Measurements from ENCODE around the gene HOXD8. TPM values are rescaled to one million over a fixed set of nuclear protein-coding genes. Genes with fewer than 3 reads are reported as not detected.

HOXD8 gene
- total and polyA plus RNA-seq, 9 of the 15 experiments (the other 6 are each of a cell fraction or from before 2014, with no cell fraction given): 0.04 to 0.15 TPM; not detected in 7

DNA sequence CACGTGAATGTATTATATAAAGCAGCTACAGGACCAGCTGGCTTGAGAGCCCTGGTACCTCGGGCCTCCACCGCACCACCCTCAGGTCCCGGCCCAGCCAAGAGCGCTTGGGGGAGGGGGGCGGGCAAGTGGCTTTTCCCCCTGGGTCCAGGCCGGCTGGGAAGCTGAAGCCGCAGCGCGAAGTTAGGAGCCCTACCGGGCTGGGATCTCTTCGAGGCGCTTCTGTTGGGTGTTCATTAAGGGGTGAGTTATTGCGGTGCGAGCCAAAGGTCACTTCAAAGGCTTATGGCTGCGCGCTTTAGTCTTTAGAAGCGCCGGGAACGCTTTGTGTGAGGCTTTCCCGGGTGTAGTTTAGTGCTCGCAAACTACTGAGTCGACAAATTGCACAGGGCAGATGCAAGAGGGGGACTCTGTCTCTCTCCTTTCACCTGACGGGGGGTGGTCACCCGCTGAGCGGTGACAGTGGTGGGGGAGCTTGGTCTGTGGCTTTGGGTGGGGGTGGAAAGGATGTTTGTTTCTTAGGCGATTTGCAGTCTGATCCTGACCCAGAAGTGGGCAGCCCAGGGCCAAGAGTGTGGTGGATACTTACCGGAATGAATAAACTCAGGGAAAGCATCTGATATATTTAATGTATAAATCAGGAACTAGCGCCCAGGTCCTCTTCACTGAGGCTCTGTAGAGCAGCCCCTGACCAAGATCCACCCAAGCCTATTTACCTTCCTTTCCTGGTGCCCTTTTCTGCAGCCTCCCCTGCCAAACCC is 33.6 kb downstream of the HOXD8 start:
- 3% methylated on average over 25 of the region's 29 CpGs for WGBS (ENCODE audit: insufficient coverage, low coverage, missing lambda C conversion rate)
- FAIRE-seq: no peak
- Histone ChIP-seq H3K9ac (ENCODE audit: insufficient read depth in 1 of 2, low read depth in 2 of 2, low read length in 2 of 2) (no peak overlapping the region), H4K20me1 (replicated peaks; ENCODE audit: control insufficient read depth, insufficient read depth, low read length) (peaks cover 8% of the 10 kb centered on the region), H2AFZ (ENCODE audit: low read depth, low read length) (no peak overlapping the region), H3K4me2 (ENCODE audit: insufficient read depth, low read length) (no peak overlapping the region), H3K4me1 (replicated peaks in 1 of 2; ENCODE audit: control insufficient read depth in 2 of 2, insufficient read depth in 2 of 2, low read length in 2 of 2) (peaks cover 0 to 25% of the 10 kb centered on the region in 2 experiments; a peak in 3 of 5 replicates), H3K9me1 (ENCODE audit: control insufficient read depth, insufficient read depth, low read length) (no peaks in the 10 kb centered on the region), H3K27ac (ENCODE audit: extremely low read depth, low read depth, low read length) (no peak overlapping the region), H3K36me3 (ENCODE audit: control insufficient read depth, insufficient read depth, low read length) (no peaks in the 10 kb centered on the region), H3K79me2 (ENCODE audit: control insufficient read depth, insufficient read depth, low read length) (no peaks in the 10 kb centered on the region), H3K27me3 (ENCODE audit: control insufficient read depth in 2 of 2, insufficient read depth in 2 of 2, low read length in 2 of 2) (peaks cover 70 to 71% of the 10 kb centered on the region in 2 experiments), H3K4me3 (no peak overlapping the region), H3K9me3 (replicated peaks; ENCODE audit: control insufficient read depth, insufficient read depth, low read depth, low read length) (no peaks in the 10 kb centered on the region)
- POLR2A ChIA-PET: interaction anchor here (1.0 kb wide), 3 partner anchors 11 to 652 kb away, joined by 3 read pairs; no protein-coding TSS in a partner anchor
- intact Hi-C loops (cut with micrococcal nuclease) (no loop called here), in situ Hi-C loops (cut with MboI) (no loop called here)
- CTCF ChIA-PET (ENCODE audit: low intra/inter-chr PET ratio): no interaction called here
- DNase-seq (ENCODE audit: extremely low read depth in 1 of 4, low spot score in 3 of 4): no peak
- no peak for ATAC-seq
- no TSS peak for BruUV-seq (replicated peaks)
- TF ChIP-seq TCF3 (CRISPR knock-in tag; IDR thresholded peaks at IDR 0.05) (no peak), RUNX1 (IDR thresholded peaks at IDR 0.05; ENCODE audit: low read depth) (no peak), PHTF2 (CRISPR knock-in tag; IDR thresholded peaks at IDR 0.05) (no peak), ZBTB17 (CRISPR knock-in tag; IDR thresholded peaks at IDR 0.05) (no peak), CBX1 (IDR thresholded peaks at IDR 0.05; ENCODE audit: low read depth) (no peak), CTBP1 (IDR thresholded peaks at IDR 0.05; ENCODE audit: borderline replicate concordance) (no peak), ZNF699 (CRISPR knock-in tag; IDR thresholded peaks at IDR 0.05; ENCODE audit: insufficient replicate concordance) (no peak), LARP7 (IDR thresholded peaks at IDR 0.05) (no peak), CEBPB (tag; IDR thresholded peaks at IDR 0.05) (no peak), ZNF146 (CRISPR knock-in tag; IDR thresholded peaks at IDR 0.05; ENCODE audit: unreplicated experiment) (no peak), SIN3A (IDR thresholded peaks at IDR 0.05; ENCODE audit: borderline replicate concordance in 2 of 2, control insufficient read depth in 1 of 2, low read depth in 2 of 2, low read length in 2 of 2) (no peak), ZNF143 (CRISPR knock-in tag; IDR thresholded peaks at IDR 0.05) (no peak)
- TF ChIP-seq, protein P1, sequence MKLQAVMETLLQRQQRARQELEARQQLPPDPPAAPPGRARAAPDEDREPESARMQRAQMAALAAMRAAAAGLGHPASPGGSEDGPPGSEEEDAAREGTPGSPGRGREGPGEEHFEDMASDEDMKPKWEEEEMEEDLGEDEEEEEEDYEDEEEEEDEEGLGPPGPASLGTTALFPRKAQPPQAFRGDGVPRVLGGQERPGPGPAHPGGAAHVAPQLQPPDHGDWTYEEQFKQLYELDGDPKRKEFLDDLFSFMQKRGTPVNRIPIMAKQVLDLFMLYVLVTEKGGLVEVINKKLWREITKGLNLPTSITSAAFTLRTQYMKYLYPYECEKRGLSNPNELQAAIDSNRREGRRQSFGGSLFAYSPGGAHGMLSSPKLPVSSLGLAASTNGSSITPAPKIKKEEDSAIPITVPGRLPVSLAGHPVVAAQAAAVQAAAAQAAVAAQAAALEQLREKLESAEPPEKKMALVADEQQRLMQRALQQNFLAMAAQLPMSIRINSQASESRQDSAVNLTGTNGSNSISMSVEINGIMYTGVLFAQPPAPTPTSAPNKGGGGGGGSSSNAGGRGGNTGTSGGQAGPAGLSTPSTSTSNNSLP (IDR thresholded peaks at IDR 0.05; ENCODE audit: borderline replicate concordance, low read depth, low read length): no peak
- TF ChIP-seq, protein P2, sequence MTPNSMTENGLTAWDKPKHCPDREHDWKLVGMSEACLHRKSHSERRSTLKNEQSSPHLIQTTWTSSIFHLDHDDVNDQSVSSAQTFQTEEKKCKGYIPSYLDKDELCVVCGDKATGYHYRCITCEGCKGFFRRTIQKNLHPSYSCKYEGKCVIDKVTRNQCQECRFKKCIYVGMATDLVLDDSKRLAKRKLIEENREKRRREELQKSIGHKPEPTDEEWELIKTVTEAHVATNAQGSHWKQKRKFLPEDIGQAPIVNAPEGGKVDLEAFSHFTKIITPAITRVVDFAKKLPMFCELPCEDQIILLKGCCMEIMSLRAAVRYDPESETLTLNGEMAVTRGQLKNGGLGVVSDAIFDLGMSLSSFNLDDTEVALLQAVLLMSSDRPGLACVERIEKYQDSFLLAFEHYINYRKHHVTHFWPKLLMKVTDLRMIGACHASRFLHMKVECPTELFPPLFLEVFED (CRISPR knock-in tag; conservative IDR thresholded peaks at IDR 0.05): no peak
- TF ChIP-seq, protein P3, sequence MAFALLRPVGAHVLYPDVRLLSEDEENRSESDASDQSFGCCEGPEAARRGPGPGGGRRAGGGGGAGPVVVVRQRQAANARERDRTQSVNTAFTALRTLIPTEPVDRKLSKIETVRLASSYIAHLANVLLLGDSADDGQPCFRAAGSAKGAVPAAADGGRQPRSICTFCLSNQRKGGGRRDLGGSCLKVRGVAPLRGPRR (CRISPR knock-in tag; IDR thresholded peaks at IDR 0.05): no peak
- TF ChIP-seq, protein P4, sequence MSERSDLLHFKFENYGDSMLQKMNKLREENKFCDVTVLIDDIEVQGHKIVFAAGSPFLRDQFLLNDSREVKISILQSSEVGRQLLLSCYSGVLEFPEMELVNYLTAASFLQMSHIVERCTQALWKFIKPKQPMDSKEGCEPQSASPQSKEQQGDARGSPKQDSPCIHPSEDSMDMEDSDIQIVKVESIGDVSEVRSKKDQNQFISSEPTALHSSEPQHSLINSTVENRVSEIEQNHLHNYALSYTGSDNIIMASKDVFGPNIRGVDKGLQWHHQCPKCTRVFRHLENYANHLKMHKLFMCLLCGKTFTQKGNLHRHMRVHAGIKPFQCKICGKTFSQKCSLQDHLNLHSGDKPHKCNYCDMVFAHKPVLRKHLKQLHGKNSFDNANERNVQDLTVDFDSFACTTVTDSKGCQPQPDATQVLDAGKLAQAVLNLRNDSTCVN (CRISPR knock-in tag; IDR thresholded peaks at IDR 0.05): no peak
- TF ChIP-seq, protein P5, sequence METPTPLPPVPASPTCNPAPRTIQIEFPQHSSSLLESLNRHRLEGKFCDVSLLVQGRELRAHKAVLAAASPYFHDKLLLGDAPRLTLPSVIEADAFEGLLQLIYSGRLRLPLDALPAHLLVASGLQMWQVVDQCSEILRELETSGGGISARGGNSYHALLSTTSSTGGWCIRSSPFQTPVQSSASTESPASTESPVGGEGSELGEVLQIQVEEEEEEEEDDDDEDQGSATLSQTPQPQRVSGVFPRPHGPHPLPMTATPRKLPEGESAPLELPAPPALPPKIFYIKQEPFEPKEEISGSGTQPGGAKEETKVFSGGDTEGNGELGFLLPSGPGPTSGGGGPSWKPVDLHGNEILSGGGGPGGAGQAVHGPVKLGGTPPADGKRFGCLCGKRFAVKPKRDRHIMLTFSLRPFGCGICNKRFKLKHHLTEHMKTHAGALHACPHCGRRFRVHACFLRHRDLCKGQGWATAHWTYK (CRISPR knock-in tag; IDR thresholded peaks at IDR 0.05): no peak

Data from K562 (cell line).